Pancreas (tissue), 10 donors: Measurements from ENCODE around the gene SORL1-AS1.
A peak's percentile ranks its signal among the peaks of the same experiment; 100 is the strongest.

Experiments used
- ATAC-seq, 4 donors: fragments of 200-7000 bp; cut with Tn5 transposase; one replicate each; pipeline versions ENCODE4 v1.8.0 to v1.9.1; 2020; ENCODE audit warnings: mild to moderate bottlenecking in 4 of 4, moderate library complexity in 4 of 4
- DNase-seq, 6 donors: peaks; one replicate each; pipeline ENCODE4 v3.0.0-alpha.2; 2020
- FAIRE-seq: peaks from 2 replicates; lab custom pipeline; 2012; peaks lifted over from hg19 to GRCh38; lab: Jason Lieb, UNC
- H3K27ac ChIP-seq, 4 donors: fragments of 200-600 bp; sonication (generic); 1 replicate in 3 of 4; 2 replicates in 1 of 4; pipeline versions ENCODE4 v1.5.0 to v1.8.0; 2020
- H3K27me3 ChIP-seq, 4 donors: fragments of 200-600 bp; one replicate each; pipeline ENCODE4 v1.8.0; 2021
- H3K36me3 ChIP-seq, 3 donors: fragments of 200-600 bp; sonication (generic) in 1 of 3; one replicate each; pipeline versions ENCODE4 v1.5.0 to v1.8.0; 2020 to 2021
- H3K4me1 ChIP-seq, 3 donors: fragments of 200-600 bp; one replicate each; pipeline ENCODE4 v1.8.0; 2021
- H3K4me3 ChIP-seq, 4 donors: fragments of 200-600 bp; sonication (generic) in 2 of 4; one replicate each; pipeline versions ENCODE4 v1.5.0 to v1.8.0; 2020 to 2021
- H3K9me3 ChIP-seq, 4 donors: fragments of 200-600 bp; one replicate each; pipeline ENCODE4 v1.8.0; 2021
- WGBS, 2 donors: extraction: QIAGEN DNeasy Blood & Tissue Kit; methylation state at CpG; one replicate each; pipeline ENCODE4 v1.1.7; 2013; 5-methylcytosine and 5-hydroxymethylcytosine counted together
- intact Hi-C, 3 donors: fragments of 100-400 bp; cut with DNase I; formaldehyde crosslinking; loops; one replicate each; pipeline versions ENCODE4 v1.11.1 to v1.14.2; 2022
- TF ChIP-seq, protein P1 (sequence below), 4 donors: fragments of 200-600 bp; sonication (generic) in 3 of 4; IDR thresholded peaks; one replicate each; pipeline versions ENCODE4 v1.5.0 to v1.8.0; 2021; ENCODE audit warnings: antibody characterized with exemption in 4 of 4
- donor health status: healthy with polysubstance abuse.
- donor health status: DM: no; HTN: no; CAD: no; lungs with moderate emphysema.
- donor health status: DM: no; HTN: no; CAD: no.
- donor health status: control.
- donor health status: control.
- donor health status: Bipolar disorder and iron deficiency.
- donor health status: DM: yes; HTN: yes; CAD: no.
- donor health status: DM: no; HTN: no; CAD: no.
- donor health status: DM: no; HTN: no; CAD: no.
- donor health status: DM: yes; HTN: yes; CAD: no.

Gene SORL1-AS1

GRCh38 chr11:121458551-121458950, 5.8 kb upstream of the SORL1-AS1 start:
- Histone ChIP-seq H3K36me3 (no peaks in the 10 kb centered on the region), H3K27me3 (no peaks in the 10 kb centered on the region), H3K4me3 (no peak overlapping the region), H3K9me3 (no peaks in the 10 kb centered on the region), H3K4me1 (no peaks in the 10 kb centered on the region), H3K27ac (no peak overlapping the region)
- 79 to 81% methylated on average over 9 of the region's 9 CpGs for WGBS, 2 donors
- TF ChIP-seq, protein P1, sequence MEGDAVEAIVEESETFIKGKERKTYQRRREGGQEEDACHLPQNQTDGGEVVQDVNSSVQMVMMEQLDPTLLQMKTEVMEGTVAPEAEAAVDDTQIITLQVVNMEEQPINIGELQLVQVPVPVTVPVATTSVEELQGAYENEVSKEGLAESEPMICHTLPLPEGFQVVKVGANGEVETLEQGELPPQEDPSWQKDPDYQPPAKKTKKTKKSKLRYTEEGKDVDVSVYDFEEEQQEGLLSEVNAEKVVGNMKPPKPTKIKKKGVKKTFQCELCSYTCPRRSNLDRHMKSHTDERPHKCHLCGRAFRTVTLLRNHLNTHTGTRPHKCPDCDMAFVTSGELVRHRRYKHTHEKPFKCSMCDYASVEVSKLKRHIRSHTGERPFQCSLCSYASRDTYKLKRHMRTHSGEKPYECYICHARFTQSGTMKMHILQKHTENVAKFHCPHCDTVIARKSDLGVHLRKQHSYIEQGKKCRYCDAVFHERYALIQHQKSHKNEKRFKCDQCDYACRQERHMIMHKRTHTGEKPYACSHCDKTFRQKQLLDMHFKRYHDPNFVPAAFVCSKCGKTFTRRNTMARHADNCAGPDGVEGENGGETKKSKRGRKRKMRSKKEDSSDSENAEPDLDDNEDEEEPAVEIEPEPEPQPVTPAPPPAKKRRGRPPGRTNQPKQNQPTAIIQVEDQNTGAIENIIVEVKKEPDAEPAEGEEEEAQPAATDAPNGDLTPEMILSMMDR (IDR thresholded peaks at IDR 0.05): no peak
- FAIRE-seq (no peak), DNase-seq (no peak), ATAC-seq (no peak)
- intact Hi-C loops: no loop called here

DNA sequence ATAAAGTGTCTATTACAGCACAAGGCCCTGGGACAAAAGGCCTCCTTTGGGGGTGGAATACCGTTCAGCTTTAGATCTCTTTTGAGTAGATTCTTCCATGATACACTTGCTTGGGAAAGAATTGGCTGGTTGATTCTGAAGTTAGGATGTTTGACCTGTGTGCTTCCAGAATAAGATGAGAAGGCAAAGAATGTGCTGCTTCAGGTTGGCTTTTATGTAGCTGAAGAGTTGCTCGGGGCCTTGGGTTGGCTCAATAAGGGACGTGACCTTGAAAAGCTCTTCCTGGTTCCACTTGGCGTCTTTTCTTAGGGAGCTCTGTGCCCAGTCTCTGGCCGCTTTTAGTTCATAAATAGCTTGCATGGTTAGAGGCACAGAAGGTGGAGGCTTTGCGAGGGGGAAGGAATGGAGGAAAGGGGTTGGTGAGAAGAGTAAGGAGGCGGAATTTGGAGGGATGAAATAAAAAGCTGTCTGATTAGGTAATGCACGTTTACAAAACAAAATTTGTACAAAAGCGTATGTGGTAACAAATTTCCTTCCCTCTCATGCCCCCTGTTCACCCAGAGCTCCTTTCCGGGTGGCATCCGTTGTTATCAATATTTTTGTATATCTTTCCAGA, 4.2 kb upstream of the SORL1-AS1 start:
- FAIRE-seq: no peak
- TF ChIP-seq, protein P1 (IDR thresholded peaks at IDR 0.05): no peak

GRCh38 chr11:121456151-121456550, 3.4 kb upstream of the SORL1-AS1 start:
- Histone ChIP-seq H3K4me3 (no peak overlapping the region), H3K4me1 (no peaks in the 10 kb centered on the region), H3K27ac (no peak overlapping the region), H3K9me3 (no peaks in the 10 kb centered on the region), H3K36me3 (no peaks in the 10 kb centered on the region), H3K27me3 (no peaks in the 10 kb centered on the region)
- no peak for ATAC-seq
- DNase-seq: no peak
- TF ChIP-seq, protein P1 (IDR thresholded peaks at IDR 0.05): no peak
- intact Hi-C loops: no loop called here
- WGBS, 2 donors: 88 to 90% methylated on average over 2 of the region's 2 CpGs
- no peak for FAIRE-seq

More for the DNA sequence above, 4.2 kb upstream of the SORL1-AS1 start:
- Histone ChIP-seq H3K27ac (no peak overlapping the region), H3K4me3 (no peak overlapping the region), H3K36me3 (no peaks in the 10 kb centered on the region), H3K9me3 (no peaks in the 10 kb centered on the region), H3K27me3 (no peaks in the 10 kb centered on the region), H3K4me1 (no peaks in the 10 kb centered on the region)
- DNase-seq (no peak), ATAC-seq (no peak)
- intact Hi-C loops: no loop called here
- 59 to 70% methylated on average over 11 of the region's 11 CpGs for WGBS, 2 donors

GRCh38 chr11:121455115-121455514, 2.3 kb upstream of the SORL1-AS1 start:
- no peaks in the 10 kb centered on the region for H3K36me3 ChIP-seq
- TF ChIP-seq, protein P1 (IDR thresholded peaks at IDR 0.05): no peak
- H3K4me1 ChIP-seq: no peaks in the 10 kb centered on the region
- no peak overlapping the region for H3K4me3 ChIP-seq
- no peak overlapping the region for H3K27ac ChIP-seq
- no peak for FAIRE-seq
- 88 to 91% methylated on average over 3 of the region's 3 CpGs for WGBS, 2 donors
- ATAC-seq: no peak
- intact Hi-C loops: no loop called here
- DNase-seq: no peak
- no peaks in the 10 kb centered on the region for H3K27me3 ChIP-seq
- H3K9me3 ChIP-seq: no peaks in the 10 kb centered on the region

DNA sequence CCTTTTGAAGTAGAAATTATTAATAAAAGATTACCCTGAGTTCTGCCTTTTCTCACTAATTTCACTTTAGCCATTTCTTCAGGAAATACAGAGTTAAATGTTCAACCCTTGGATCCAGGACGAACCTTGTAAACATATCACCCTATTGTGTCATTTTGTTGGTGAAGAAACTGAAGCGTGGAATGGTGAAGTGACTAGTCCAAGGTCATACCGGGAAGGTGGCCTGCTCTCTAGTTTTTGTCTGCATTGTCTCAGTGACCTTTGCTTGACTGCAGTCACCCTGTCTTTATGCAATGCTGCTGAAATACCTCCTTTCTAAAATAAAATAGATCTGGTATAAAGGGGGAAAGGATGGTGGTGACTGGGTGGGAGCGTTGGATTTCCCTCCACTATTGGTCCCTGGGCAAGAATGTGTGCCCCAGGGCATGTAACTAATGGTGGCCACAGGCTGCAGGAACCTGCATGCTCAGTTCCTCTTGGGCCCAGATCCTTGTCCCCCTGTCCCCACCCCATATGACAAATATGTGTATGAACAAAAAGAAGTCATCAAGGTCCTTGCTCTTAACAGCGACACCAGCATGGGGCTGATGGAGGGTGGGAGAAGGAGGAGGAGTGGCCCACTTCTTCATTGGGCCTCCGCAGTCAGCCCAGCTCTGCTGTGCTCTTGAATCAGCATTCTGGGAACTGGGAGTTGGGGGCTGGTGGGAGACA, 977 bp upstream of the SORL1-AS1 start:
- no peak overlapping the region for H3K27ac ChIP-seq
- H3K36me3 ChIP-seq: no peaks in the 10 kb centered on the region
- no peak for DNase-seq
- H3K27me3 ChIP-seq: no peaks in the 10 kb centered on the region
- WGBS, 2 donors: 50 to 59% methylated on average over 6 of the region's 6 CpGs
- no peak for FAIRE-seq
- intact Hi-C loops: no loop called here
- no peaks in the 10 kb centered on the region for H3K4me1 ChIP-seq
- H3K4me3 ChIP-seq: peak overlapping the region in 1 of 4 donors; percentile 7
- TF ChIP-seq, protein P1 (IDR thresholded peaks at IDR 0.05): no peak
- ATAC-seq: no peak
- H3K9me3 ChIP-seq: no peaks in the 10 kb centered on the region
